RWPE2 (cell line): ENCODE data around the gene SMIM10L2A.

ENCODE experiments used
- ATAC-seq: fragments of 200-7000 bp; cut with Tn5 transposase; 3 replicates; pipeline ENCODE4 v1.9.1; 2021; ENCODE audit warnings: low read depth
- DNase-seq: peaks from one replicate; pipeline ENCODE4 v3.0.0-alpha.2; 2020; ENCODE audit warnings: low spot score
- H3K27ac ChIP-seq: fragments of 450-650 bp; 2 replicates; pipeline ENCODE4 v1.5.1; 2017; ENCODE audit warnings: mild to moderate bottlenecking; ENCODE audit not compliant: poor library complexity, severe bottlenecking
- H3K27me3 ChIP-seq: fragments of 250-450 bp; sonication (Bioruptor Pico); 2 replicates; pipeline ENCODE4 v1.5.1; 2021; ENCODE audit warnings: mild to moderate bottlenecking, moderate library complexity; ENCODE audit not compliant: insufficient read depth, poor library complexity, severe bottlenecking
- H3K36me3 ChIP-seq: fragments of 250-450 bp; sonication (Bioruptor Pico); 2 replicates; pipeline ENCODE4 v1.5.1; 2020; ENCODE audit warnings: low read depth, mild to moderate bottlenecking, moderate library complexity
- H3K4me1 ChIP-seq: fragments of 250-450 bp; sonication (Bioruptor Pico); 2 replicates; pipeline ENCODE4 v1.5.1; 2021; ENCODE audit warnings: mild to moderate bottlenecking, moderate library complexity; ENCODE audit not compliant: insufficient read depth, poor library complexity, severe bottlenecking
- H3K4me3 ChIP-seq: fragments of 250-450 bp; sonication (Bioruptor Pico); 2 replicates; pipeline ENCODE4 v1.5.1; 2021; ENCODE audit warnings: mild to moderate bottlenecking, moderate library complexity; ENCODE audit not compliant: severe bottlenecking
- H3K9me3 ChIP-seq: fragments of 250-450 bp; sonication (Bioruptor Pico); 2 replicates; pipeline ENCODE4 v1.5.1; 2021; ENCODE audit warnings: mild to moderate bottlenecking, moderate library complexity; ENCODE audit not compliant: severe bottlenecking
- CTCF ChIP-seq: fragments of 450-650 bp; IDR thresholded peaks from one replicate; pipeline ENCODE4 v1.5.1; 2017; ENCODE audit warnings: mild to moderate bottlenecking, moderate library complexity; ENCODE audit not compliant: poor library complexity, severe bottlenecking

SMIM10L2A gene

GRCh38 chrX:135384161-135384836 lies 37.4 kb upstream of the SMIM10L2A start:
- DNase-seq (no peak), ATAC-seq (no peak)
- H3K36me3 ChIP-seq: no peaks in the 10 kb centered on the region
- peaks cover 5% of the 10 kb centered on the region for H3K4me1 ChIP-seq
- no peaks in the 10 kb centered on the region for H3K9me3 ChIP-seq
- no peak for TF ChIP-seq CTCF
- no peak overlapping the region for H3K4me3 ChIP-seq
- H3K27me3 ChIP-seq: no peaks in the 10 kb centered on the region
- H3K27ac ChIP-seq: no peak overlapping the region

GRCh38 chrX:135388841-135389240 lies 32.9 kb upstream of the SMIM10L2A start:
- H3K27ac ChIP-seq: peak overlapping the region; percentile 60
- no peaks in the 10 kb centered on the region for H3K9me3 ChIP-seq
- DNase-seq (no peak), ATAC-seq (no peak)
- H3K4me3 ChIP-seq: no peak overlapping the region
- no peaks in the 10 kb centered on the region for H3K36me3 ChIP-seq
- H3K27me3 ChIP-seq: no peaks in the 10 kb centered on the region
- no peak for TF ChIP-seq CTCF
- H3K4me1 ChIP-seq: peaks cover 13% of the 10 kb centered on the region

- Histone ChIP-seq H3K27ac (peak overlapping the region; percentile 60), H3K4me1 (peaks cover 13% of the 10 kb centered on the region), H3K36me3 (no peaks in the 10 kb centered on the region), H3K4me3 (no peak overlapping the region), H3K9me3 (no peaks in the 10 kb centered on the region), H3K27me3 (no peaks in the 10 kb centered on the region)
- no peak for TF ChIP-seq CTCF
- ATAC-seq (peak; percentile 63; the same call in 2 of the 3 replicates), DNase-seq (no peak)
These were observed 32.5 kb upstream of the SMIM10L2A start for GRCh38 chrX:135389243-135389642.

- DNase-seq (peak; percentile 26), ATAC-seq (peak; percentile 96)
- Histone ChIP-seq H3K4me3 (no peak overlapping the region), H3K9me3 (no peaks in the 10 kb centered on the region), H3K36me3 (no peaks in the 10 kb centered on the region), H3K4me1 (peaks cover 13% of the 10 kb centered on the region), H3K27ac (peak overlapping the region; percentile 60), H3K27me3 (no peaks in the 10 kb centered on the region)
- TF ChIP-seq CTCF: no peak
These were observed 32.0 kb upstream of the SMIM10L2A start for GRCh38 chrX:135389717-135390116.

GRCh38 chrX:135391734-135392133 lies 30.0 kb upstream of the SMIM10L2A start:
- peaks cover 13% of the 10 kb centered on the region for H3K4me1 ChIP-seq

More at GRCh38 chrX:135391734-135392133, 30.0 kb upstream of the SMIM10L2A start:
- ATAC-seq (no peak), DNase-seq (no peak)
- no peak overlapping the region for H3K4me3 ChIP-seq
- no peak for TF ChIP-seq CTCF
- no peaks in the 10 kb centered on the region for H3K36me3 ChIP-seq
- no peaks in the 10 kb centered on the region for H3K9me3 ChIP-seq
- H3K27me3 ChIP-seq: no peaks in the 10 kb centered on the region
- H3K27ac ChIP-seq: no peak overlapping the region
